ENCODE results near the gene RAB1B. TPM values are rescaled to one million over a fixed set of nuclear protein-coding genes. Genes with fewer than 3 reads are reported as not detected.
"Not testable (repeated sequence)": the region's sequence is repeated elsewhere in the genome, so short reads cannot be mapped to it uniquely, and the experiment has no call there.

Gene RAB1B
- total and polyA plus RNA-seq, 9 donors = 54.6 to 140 (median 119) TPM

GRCh38 chr11:66247295-66247694 lies 21.1 kb upstream of the RAB1B start:
- H3K4me1 ChIP-seq (ENCODE audit: insufficient read depth) = no peaks in the 10 kb centered on the region
- no peak for DNase-seq
- intact Hi-C loops (cut with DNase I) = no loop called here
- no peaks in the 10 kb centered on the region for H3K27me3 ChIP-seq
- 87 to 89% (median 87%) methylated on average over 4 of the region's 4 CpGs for WGBS, 3 donors
- no peaks in the 10 kb centered on the region for H3K9me3 ChIP-seq
- H3K27ac ChIP-seq = no peak overlapping the region
- no peak overlapping the region for H3K4me3 ChIP-seq
- no peak for TF ChIP-seq POLR2A (IDR thresholded peaks at IDR 0.05)
- no peak for TF ChIP-seq EP300 (IDR thresholded peaks at IDR 0.05)
- H3K36me3 ChIP-seq = no peaks in the 10 kb centered on the region

- Histone ChIP-seq H3K4me3 (no peak overlapping the region), H3K27ac (no peak overlapping the region), H3K36me3 (no peaks in the 10 kb centered on the region), H3K27me3 (no peaks in the 10 kb centered on the region), H3K9me3 (no peaks in the 10 kb centered on the region), H3K4me1 (ENCODE audit: insufficient read depth) (no peaks in the 10 kb centered on the region)
- WGBS, 3 donors = 78 to 83% (median 80%) methylated on average over 3 of the region's 3 CpGs
- TF ChIP-seq CTCF (IDR thresholded peaks at IDR 0.05) = no peak
- TF ChIP-seq POLR2A (IDR thresholded peaks at IDR 0.05) = no peak
- TF ChIP-seq EP300 (IDR thresholded peaks at IDR 0.05) = no peak
- no peak for DNase-seq
- intact Hi-C loops (cut with DNase I) = no loop called here
Measured at GRCh38 chr11:66247801-66248200, 20.6 kb upstream of the RAB1B start.

- Histone ChIP-seq H3K9me3 (no peaks in the 10 kb centered on the region), H3K4me1 (ENCODE audit: insufficient read depth) (no peaks in the 10 kb centered on the region), H3K27ac (no peak overlapping the region), H3K4me3 (no peak overlapping the region), H3K36me3 (no peaks in the 10 kb centered on the region), H3K27me3 (no peaks in the 10 kb centered on the region)
- intact Hi-C loops (cut with DNase I) = no loop called here
- DNase-seq = no peak
- 78 to 87% (median 81%) methylated on average over 6 of the region's 6 CpGs for WGBS, 3 donors
- TF ChIP-seq POLR2A (IDR thresholded peaks at IDR 0.05) (no peak), CTCF (IDR thresholded peaks at IDR 0.05) (no peak), EP300 (IDR thresholded peaks at IDR 0.05) (no peak)
Measured at GRCh38 chr11:66248903-66249302, 19.5 kb upstream of the RAB1B start.

- Histone ChIP-seq H3K27me3 (no peaks in the 10 kb centered on the region), H3K4me3 (no peak overlapping the region), H3K9me3 (no peaks in the 10 kb centered on the region), H3K27ac (no peak overlapping the region), H3K36me3 (no peaks in the 10 kb centered on the region), H3K4me1 (ENCODE audit: insufficient read depth) (peaks cover 2% of the 10 kb centered on the region)
- DNase-seq = no peak
- 61 to 66% (median 65%) methylated on average over 7 of the region's 7 CpGs for WGBS, 3 donors
- TF ChIP-seq CTCF (IDR thresholded peaks at IDR 0.05) (no peak), EP300 (IDR thresholded peaks at IDR 0.05) (no peak), POLR2A (IDR thresholded peaks at IDR 0.05) (no peak)
- intact Hi-C loops (cut with DNase I) = no loop called here
Measured at GRCh38 chr11:66251809-66252208, 16.6 kb upstream of the RAB1B start.

- H3K27me3 ChIP-seq; intact Hi-C loops (cut with DNase I); H3K4me1 ChIP-seq (ENCODE audit: insufficient read depth); H3K9me3 ChIP-seq; H3K27ac ChIP-seq; DNase-seq; H3K36me3 ChIP-seq; H3K4me3 ChIP-seq: not testable (repeated sequence)
- 64 to 73% (median 66%) methylated on average over 6 of the region's 6 CpGs for WGBS, 3 donors
Measured at GRCh38 chr11:66253081-66253480, 15.4 kb upstream of the RAB1B start.
